ENCODE measurements around the gene CDC14C.

GRCh38 chr7:48943279-48943990 lies 19.1 kb downstream of the CDC14C start:
- TF ChIP-seq, protein P1, sequence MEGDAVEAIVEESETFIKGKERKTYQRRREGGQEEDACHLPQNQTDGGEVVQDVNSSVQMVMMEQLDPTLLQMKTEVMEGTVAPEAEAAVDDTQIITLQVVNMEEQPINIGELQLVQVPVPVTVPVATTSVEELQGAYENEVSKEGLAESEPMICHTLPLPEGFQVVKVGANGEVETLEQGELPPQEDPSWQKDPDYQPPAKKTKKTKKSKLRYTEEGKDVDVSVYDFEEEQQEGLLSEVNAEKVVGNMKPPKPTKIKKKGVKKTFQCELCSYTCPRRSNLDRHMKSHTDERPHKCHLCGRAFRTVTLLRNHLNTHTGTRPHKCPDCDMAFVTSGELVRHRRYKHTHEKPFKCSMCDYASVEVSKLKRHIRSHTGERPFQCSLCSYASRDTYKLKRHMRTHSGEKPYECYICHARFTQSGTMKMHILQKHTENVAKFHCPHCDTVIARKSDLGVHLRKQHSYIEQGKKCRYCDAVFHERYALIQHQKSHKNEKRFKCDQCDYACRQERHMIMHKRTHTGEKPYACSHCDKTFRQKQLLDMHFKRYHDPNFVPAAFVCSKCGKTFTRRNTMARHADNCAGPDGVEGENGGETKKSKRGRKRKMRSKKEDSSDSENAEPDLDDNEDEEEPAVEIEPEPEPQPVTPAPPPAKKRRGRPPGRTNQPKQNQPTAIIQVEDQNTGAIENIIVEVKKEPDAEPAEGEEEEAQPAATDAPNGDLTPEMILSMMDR (IDR thresholded peaks at IDR 0.05 in 8 of 11, conservative IDR thresholded peaks at IDR 0.05 in 3 of 11), result no peak
- TF ChIP-seq POLR2AphosphoS5 (IDR thresholded peaks at IDR 0.05) (no peak), POLR2A (IDR thresholded peaks at IDR 0.05) (no peak)
